Motor neuron (in vitro differentiated cells): ENCODE data around the gene ADCY5. TPM values are rescaled to one million over a fixed set of nuclear protein-coding genes. Genes with fewer than 3 reads are reported as not detected.
A peak's percentile ranks its signal among the peaks of the same experiment; 100 is the strongest.
"Not testable (repeated sequence)": the region's sequence is repeated elsewhere in the genome, so short reads cannot be mapped to it uniquely, and the experiment has no call there.

Source experiments
- ATAC-seq, 8 experiments: fragments of 200-7000 bp; cut with Tn5 transposase; replicated peaks in 6 of 8; 2 replicates each; pipeline ENCODE4 v1.8.0; 2021; ENCODE audit warnings: mild to moderate bottlenecking in 8 of 8, moderate library complexity in 8 of 8
- H3K27ac ChIP-seq, 2 donors: fragments of 250-450 bp; sonication (Bioruptor Pico); 2 replicates each; pipeline ENCODE4 v1.9.0; 2021; ENCODE audit warnings: antibody characterized with exemption in 2 of 2, mild to moderate bottlenecking in 2 of 2, moderate library complexity in 1 of 2
- H3K4me1 ChIP-seq, 2 donors: fragments of 250-450 bp; sonication (Bioruptor Pico); replicated peaks in 1 of 2; 2 replicates each; pipeline ENCODE4 v1.6.1; 2021; ENCODE audit warnings: antibody characterized with exemption in 2 of 2, mild to moderate bottlenecking in 2 of 2, moderate library complexity in 1 of 2
- H3K4me3 ChIP-seq, 5 donors: fragments of 250-450 bp; sonication (Bioruptor Pico); 2 replicates each; pipeline ENCODE4 v1.9.0; 2021; ENCODE audit warnings: antibody characterized with exemption in 5 of 5, mild to moderate bottlenecking in 5 of 5, moderate library complexity in 4 of 5
- WGBS, 10 experiments: fragments of 450-650 bp; shearing (Covaris generic); methylation state at CpG; one replicate each; pipeline ENCODE4 v1.0.0; 2022; 5-methylcytosine and 5-hydroxymethylcytosine counted together
- in situ Hi-C, 9 experiments: fragments of 400-800 bp; cut with MboI; loops; one replicate each; pipeline ENCODE4 v1.15.0; 2021; ENCODE audit warnings: low sequenced_read_pairs in 9 of 9, low pct_unique_long_range_greater_than_20kb in 2 of 9; ENCODE audit not compliant: unreplicated experiment in 9 of 9
- total RNA-seq, 8 experiments: library from RNA; unstranded; fragments of 300-600 nt; gene quantifications; 2 replicates each; pipeline versions ENCODE4 v1.2.3 to v1.2.4, GENCODE V29; 2022

Gene ADCY5
- total RNA-seq, 8 experiments from 2014 or later: 0.49 to 14.4 (median 8.2) TPM

- no peaks in the 10 kb centered on the region for H3K4me1 ChIP-seq
- in situ Hi-C loops: no loop called here
- 75 to 100% (median 96%) methylated on average over 1 to 3 of the region's 3 CpGs; no CpG with 5 or more reads in 2 of the 10 experiments for WGBS, 10 experiments
- H3K4me3 ChIP-seq: no peak overlapping the region
- H3K27ac ChIP-seq: no peak overlapping the region
- no peak for ATAC-seq
Measured at GRCh38 chr3:123261666-123262065, 187.2 kb downstream of the ADCY5 start.

- 9 to 100% (median 59%) methylated on average over 1 to 3 of the region's 3 CpGs for WGBS, 10 experiments
- no peaks in the 10 kb centered on the region for H3K4me1 ChIP-seq
- in situ Hi-C loops: no loop called here
- no peak overlapping the region for H3K27ac ChIP-seq
- peak in 4 of 8 experiments; percentile 48 to 95 (median 90) for ATAC-seq
- H3K4me3 ChIP-seq: no peak overlapping the region
Measured at GRCh38 chr3:123258811-123259420, 190.0 kb downstream of the ADCY5 start.

DNA sequence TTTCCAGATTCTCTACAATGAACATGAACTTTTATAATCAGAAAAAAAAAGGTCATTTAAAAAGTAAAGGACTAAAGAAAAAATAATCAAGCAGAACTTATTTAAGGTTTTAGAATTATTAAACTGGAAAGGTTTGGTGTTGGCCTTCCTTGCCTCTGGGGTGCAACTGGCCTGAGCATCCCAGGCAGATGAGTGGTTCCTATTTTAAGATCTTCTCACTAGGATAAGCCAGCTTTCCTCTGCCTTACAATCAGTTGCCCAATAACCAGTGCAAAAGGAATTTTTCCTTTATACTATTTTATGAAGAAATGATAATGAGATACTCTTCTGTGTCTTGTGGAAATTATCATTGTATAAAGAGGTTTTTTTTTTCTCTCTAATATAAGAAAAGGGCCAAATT is 190.5 kb downstream of the ADCY5 start:
- Histone ChIP-seq H3K4me1 (no peaks in the 10 kb centered on the region), H3K27ac (no peak overlapping the region), H3K4me3 (no peak overlapping the region)
- in situ Hi-C loops: no loop called here
- ATAC-seq: peak in 1 of 8 experiments; percentile 39

- Histone ChIP-seq H3K4me1 (no peaks in the 10 kb centered on the region), H3K4me3 (no peak overlapping the region), H3K27ac (no peak overlapping the region)
- ATAC-seq: no peak
- in situ Hi-C loops: no loop called here
- WGBS, 10 experiments: 43 to 100% (median 71%) methylated on average over 1 to 2 of the region's 2 CpGs; no CpG with 5 or more reads in 1 of the 10 experiments
Measured at GRCh38 chr3:123256256-123256655, 192.6 kb downstream of the ADCY5 start.

DNA sequence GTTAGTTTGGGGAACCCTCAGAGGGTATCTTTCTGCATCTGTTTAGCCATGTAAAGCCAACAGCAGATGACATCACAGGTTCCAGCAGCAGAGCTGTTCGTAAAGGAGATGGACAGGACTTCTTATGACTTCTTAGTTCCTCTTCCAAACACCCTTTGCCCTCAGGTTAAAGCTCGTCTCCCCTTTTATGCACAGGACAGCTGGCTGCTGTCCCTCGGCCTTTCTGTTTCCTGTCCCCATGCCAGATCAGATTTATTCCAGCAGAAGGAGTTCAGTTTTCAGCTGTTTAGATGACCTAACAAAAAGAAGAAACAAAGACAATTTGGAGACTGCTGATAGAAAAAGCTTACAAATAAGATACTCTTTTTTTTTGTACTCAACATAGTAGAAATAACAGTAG is 202.0 kb downstream of the ADCY5 start:
- 50 to 93% (median 71%) methylated on average over 1 to 3 of the region's 3 CpGs; no CpG with 5 or more reads in 1 of the 10 experiments for WGBS, 10 experiments
- Histone ChIP-seq H3K4me3 (no peak overlapping the region), H3K4me1 (no peaks in the 10 kb centered on the region), H3K27ac (no peak overlapping the region)
- ATAC-seq: no peak
- in situ Hi-C loops: no loop called here

GRCh38 chr3:123244128-123244527 is 204.8 kb downstream of the ADCY5 start:
- WGBS, 10 experiments: 43 to 93% (median 89%) methylated on average over 2 to 4 of the region's 4 CpGs; no CpG with 5 or more reads in 1 of the 10 experiments
- H3K27ac ChIP-seq: no peak overlapping the region
- in situ Hi-C loops: no loop called here

DNA sequence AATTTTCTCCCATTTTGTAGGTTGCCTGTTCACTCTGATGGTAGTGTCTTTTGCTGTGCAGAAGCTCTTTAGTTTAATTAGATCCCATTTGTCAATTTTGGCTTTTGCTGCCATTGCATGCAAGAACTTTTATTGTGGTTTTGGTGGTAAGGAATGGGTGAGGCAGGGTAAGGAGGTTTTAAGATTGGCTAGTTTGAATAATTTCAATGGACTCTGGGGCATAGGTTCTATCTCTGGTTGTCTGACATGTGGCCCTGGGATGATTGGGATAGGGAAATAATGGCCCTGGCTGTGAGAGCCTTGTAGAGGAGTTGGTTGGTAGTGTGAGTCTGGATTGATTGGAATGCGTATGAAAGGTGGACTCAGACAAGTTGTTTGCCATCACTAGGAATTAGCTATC is 209.1 kb downstream of the ADCY5 start:
- Histone ChIP-seq H3K27ac (no peak overlapping the region), H3K4me1 (no peaks in the 10 kb centered on the region), H3K4me3 (no peak overlapping the region)
- no peak for ATAC-seq
- 100% methylated on average over 1 of the region's 1 CpG; no CpG with 5 or more reads in 7 of the 10 experiments for WGBS, 10 experiments
- in situ Hi-C loops: no loop called here

More at GRCh38 chr3:123244128-123244527, 204.8 kb downstream of the ADCY5 start:
- ATAC-seq: no peak
- Histone ChIP-seq H3K4me1 (no peaks in the 10 kb centered on the region), H3K4me3 (no peak overlapping the region)

GRCh38 chr3:123239186-123239585 is 209.7 kb downstream of the ADCY5 start:
- 71 to 100% (median 90%) methylated on average over 1 to 2 of the region's 2 CpGs; no CpG with 5 or more reads in 6 of the 10 experiments for WGBS, 10 experiments
- peak in 1 of 8 experiments; percentile 48 for ATAC-seq
- in situ Hi-C loops: not testable (repeated sequence)

DNA sequence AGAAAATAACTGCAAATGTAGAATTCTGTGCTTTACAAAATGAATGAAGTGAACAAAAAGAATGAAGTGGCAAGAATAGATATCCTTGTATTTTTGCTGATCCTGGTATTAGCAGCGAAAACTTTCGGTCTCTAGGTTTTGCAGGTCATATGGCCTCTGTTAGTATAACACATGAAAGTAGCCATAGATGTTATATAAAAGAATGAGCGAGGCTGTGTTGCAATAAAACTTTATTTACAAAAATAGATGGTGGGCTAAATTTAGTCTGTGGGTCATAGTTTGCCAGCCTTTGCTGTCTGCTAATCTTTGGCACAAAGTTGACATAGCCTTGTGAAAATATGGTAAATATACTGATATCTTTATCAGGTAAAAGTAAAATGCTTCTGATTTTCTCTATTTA is 212.0 kb downstream of the ADCY5 start:
- Histone ChIP-seq H3K4me1 (no peaks in the 10 kb centered on the region), H3K27ac (no peak overlapping the region), H3K4me3 (no peak overlapping the region)
- in situ Hi-C loops: no loop called here
- WGBS, 10 experiments: 87 to 100% (median 99%) methylated on average over 1 to 3 of the region's 3 CpGs; no CpG with 5 or more reads in 2 of the 10 experiments
- no peak for ATAC-seq

More at GRCh38 chr3:123239186-123239585, 209.7 kb downstream of the ADCY5 start:
- H3K27ac ChIP-seq, H3K4me3 ChIP-seq, H3K4me1 ChIP-seq: not testable (repeated sequence)

Other genes starting within 250 kb of the ADCY5 start
- 10 to 100 TPM; 17.8 to 29.2 (median 20.4) TPM for gene SEC22A, start 247.1 kb downstream of the ADCY5 start, total RNA-seq
- gene HACD2, start 136.0 kb upstream of the ADCY5 start, total RNA-seq: 10 to 100 TPM; 15.4 to 29.0 (median 20.1) TPM